Measurements from ENCODE around the gene APBB1.

The APBB1 gene

GRCh38 chr11:6440906-6441358 is 22.0 kb upstream of the APBB1 start, which contains the start of gene HPX:
Gene HPX (minus strand): TSS chr11:6440987. CDS start chr11:6440963, 24 bp downstream.
- H3K18ac ChIP-seq (ENCODE audit: low read length) = no peak within 1 kb of the TSS
- H3K36me3 ChIP-seq (ENCODE audit: control insufficient read depth, insufficient read depth, low read length) = no peaks in the 10 kb centered on the region
- H3K23ac ChIP-seq (ENCODE audit: low read length) = no peak within 1 kb of the TSS
- no peak within 1 kb of the TSS for H3K9ac ChIP-seq (ENCODE audit: low read length)
- H3K27ac ChIP-seq (ENCODE audit: low read depth, low read length) = no peak within 1 kb of the TSS
- H4K5ac ChIP-seq (ENCODE audit: low read length) = no peak within 1 kb of the TSS
- H2AK5ac ChIP-seq (ENCODE audit: low read length) = no peak within 1 kb of the TSS
- no peak within 1 kb of the TSS for H3K56ac ChIP-seq (ENCODE audit: low read length)
- H2BK15ac ChIP-seq (replicated peaks; ENCODE audit: low read depth) = no peak within 1 kb of the TSS
- no peak within 1 kb of the TSS for H3K4me2 ChIP-seq (ENCODE audit: low read length)
- no peaks in the 10 kb centered on the region for H3K79me2 ChIP-seq (ENCODE audit: control insufficient read depth, insufficient read depth, low read length)
- H3K4ac ChIP-seq (ENCODE audit: low read depth, low read length) = no peak within 1 kb of the TSS
- H4K8ac ChIP-seq (ENCODE audit: low read depth, low read length) = no peak within 1 kb of the TSS
- no peak within 1 kb of the TSS for H3K4me3 ChIP-seq (ENCODE audit: low read length)
- no peak within 1 kb of the TSS for H2BK5ac ChIP-seq (ENCODE audit: low read length)
- H3K4me1 ChIP-seq (ENCODE audit: control insufficient read depth, low read depth, low read length) = peaks cover 5% of the 10 kb centered on the region
- no peaks in the 10 kb centered on the region for H3K79me1 ChIP-seq (ENCODE audit: low read length)
- no peak within 1 kb of the TSS for H2BK120ac ChIP-seq (ENCODE audit: low read depth, low read length)
- no peak for DNase-seq
- H3K27me3 ChIP-seq (ENCODE audit: insufficient read depth, low read length, poor library complexity) = no peaks in the 10 kb centered on the region
- WGBS (ENCODE audit: extremely low coverage, insufficient coverage, low lambda C conversion rate) = no CpG with 5 or more reads among the region's 3 CpGs

GRCh38 chr11:6438979-6439571 is 20.2 kb upstream of the APBB1 start:
- H3K9ac ChIP-seq (ENCODE audit: low read length) = no peak overlapping the region
- no peaks in the 10 kb centered on the region for H3K27me3 ChIP-seq (ENCODE audit: insufficient read depth, low read length, poor library complexity)
- no peak overlapping the region for H3K23ac ChIP-seq (ENCODE audit: low read length)
- peaks cover 5% of the 10 kb centered on the region for H3K4me1 ChIP-seq (ENCODE audit: control insufficient read depth, low read depth, low read length)
- no peaks in the 10 kb centered on the region for H3K36me3 ChIP-seq (ENCODE audit: control insufficient read depth, insufficient read depth, low read length)
- DNase-seq = peak; percentile 83
- H2BK120ac ChIP-seq (ENCODE audit: low read depth, low read length) = no peak overlapping the region
- H4K5ac ChIP-seq (ENCODE audit: low read length) = no peak overlapping the region
- H3K4me3 ChIP-seq (ENCODE audit: low read length) = no peak overlapping the region
- no peaks in the 10 kb centered on the region for H3K79me2 ChIP-seq (ENCODE audit: control insufficient read depth, insufficient read depth, low read length)
- H3K27ac ChIP-seq (ENCODE audit: low read depth, low read length) = no peak overlapping the region
- no peak overlapping the region for H3K4ac ChIP-seq (ENCODE audit: low read depth, low read length)
- H2AK5ac ChIP-seq (ENCODE audit: low read length) = no peak overlapping the region
- no peak overlapping the region for H3K56ac ChIP-seq (ENCODE audit: low read length)
- WGBS (ENCODE audit: extremely low coverage, insufficient coverage, low lambda C conversion rate) = no CpG with 5 or more reads among the region's 1 CpG
- no peak overlapping the region for H2BK15ac ChIP-seq (replicated peaks; ENCODE audit: low read depth)
- no peak overlapping the region for H3K18ac ChIP-seq (ENCODE audit: low read length)
- H4K8ac ChIP-seq (ENCODE audit: low read depth, low read length) = no peak overlapping the region
- H2BK5ac ChIP-seq (ENCODE audit: low read length) = no peak overlapping the region
- H3K4me2 ChIP-seq (ENCODE audit: low read length) = no peak overlapping the region
- no peaks in the 10 kb centered on the region for H3K79me1 ChIP-seq (ENCODE audit: low read length)

- Histone ChIP-seq H3K4me3 (ENCODE audit: low read length) (no peak overlapping the region), H3K4ac (ENCODE audit: low read depth, low read length) (no peak overlapping the region), H2BK120ac (ENCODE audit: low read depth, low read length) (no peak overlapping the region), H3K36me3 (ENCODE audit: control insufficient read depth, insufficient read depth, low read length) (no peaks in the 10 kb centered on the region), H3K56ac (ENCODE audit: low read length) (no peak overlapping the region), H3K79me2 (ENCODE audit: control insufficient read depth, insufficient read depth, low read length) (no peaks in the 10 kb centered on the region), H3K27ac (ENCODE audit: low read depth, low read length) (no peak overlapping the region), H4K5ac (ENCODE audit: low read length) (no peak overlapping the region), H3K9ac (ENCODE audit: low read length) (no peak overlapping the region), H3K18ac (ENCODE audit: low read length) (no peak overlapping the region), H3K4me1 (ENCODE audit: control insufficient read depth, low read depth, low read length) (peaks cover 5% of the 10 kb centered on the region), H2BK15ac (replicated peaks; ENCODE audit: low read depth) (no peak overlapping the region), H3K4me2 (ENCODE audit: low read length) (no peak overlapping the region), H3K27me3 (ENCODE audit: insufficient read depth, low read length, poor library complexity) (no peaks in the 10 kb centered on the region), H2AK5ac (ENCODE audit: low read length) (no peak overlapping the region), H3K23ac (ENCODE audit: low read length) (no peak overlapping the region), H2BK5ac (ENCODE audit: low read length) (no peak overlapping the region), H3K79me1 (ENCODE audit: low read length) (no peaks in the 10 kb centered on the region), H4K8ac (ENCODE audit: low read depth, low read length) (no peak overlapping the region)
- no CpG with 5 or more reads among the region's 3 CpGs for WGBS (ENCODE audit: extremely low coverage, insufficient coverage, low lambda C conversion rate)
- no peak for DNase-seq
Measured at GRCh38 chr11:6437993-6438392, 19.1 kb upstream of the APBB1 start.

GRCh38 chr11:6437423-6437822 is 18.5 kb upstream of the APBB1 start:
- Histone ChIP-seq H3K4ac (ENCODE audit: low read depth, low read length) (no peak overlapping the region), H3K18ac (ENCODE audit: low read length) (no peak overlapping the region), H2BK5ac (ENCODE audit: low read length) (no peak overlapping the region), H3K79me1 (ENCODE audit: low read length) (no peaks in the 10 kb centered on the region), H4K5ac (ENCODE audit: low read length) (no peak overlapping the region), H2BK120ac (ENCODE audit: low read depth, low read length) (no peak overlapping the region), H3K27me3 (ENCODE audit: insufficient read depth, low read length, poor library complexity) (no peaks in the 10 kb centered on the region), H2AK5ac (ENCODE audit: low read length) (no peak overlapping the region), H3K4me2 (ENCODE audit: low read length) (no peak overlapping the region), H3K4me1 (ENCODE audit: control insufficient read depth, low read depth, low read length) (peaks cover 5% of the 10 kb centered on the region), H3K36me3 (ENCODE audit: control insufficient read depth, insufficient read depth, low read length) (no peaks in the 10 kb centered on the region), H3K23ac (ENCODE audit: low read length) (no peak overlapping the region), H3K9ac (ENCODE audit: low read length) (no peak overlapping the region), H3K56ac (ENCODE audit: low read length) (no peak overlapping the region), H2BK15ac (replicated peaks; ENCODE audit: low read depth) (no peak overlapping the region), H3K27ac (ENCODE audit: low read depth, low read length) (no peak overlapping the region), H3K79me2 (ENCODE audit: control insufficient read depth, insufficient read depth, low read length) (no peaks in the 10 kb centered on the region), H4K8ac (ENCODE audit: low read depth, low read length) (no peak overlapping the region), H3K4me3 (ENCODE audit: low read length) (no peak overlapping the region)
- no peak for DNase-seq
- no CpG with 5 or more reads among the region's 12 CpGs for WGBS (ENCODE audit: extremely low coverage, insufficient coverage, low lambda C conversion rate)

- H2AK5ac ChIP-seq (ENCODE audit: low read length) = no peak overlapping the region
- no peak overlapping the region for H3K27ac ChIP-seq (ENCODE audit: low read depth, low read length)
- H2BK120ac ChIP-seq (ENCODE audit: low read depth, low read length) = no peak overlapping the region
- H3K18ac ChIP-seq (ENCODE audit: low read length) = no peak overlapping the region
- H3K27me3 ChIP-seq (ENCODE audit: insufficient read depth, low read length, poor library complexity) = no peaks in the 10 kb centered on the region
- no peak overlapping the region for H3K9ac ChIP-seq (ENCODE audit: low read length)
- H3K56ac ChIP-seq (ENCODE audit: low read length) = no peak overlapping the region
- H3K4ac ChIP-seq (ENCODE audit: low read depth, low read length) = no peak overlapping the region
- no peak overlapping the region for H4K5ac ChIP-seq (ENCODE audit: low read length)
- no peak overlapping the region for H4K8ac ChIP-seq (ENCODE audit: low read depth, low read length)
- H3K4me3 ChIP-seq (ENCODE audit: low read length) = no peak overlapping the region
- H2BK15ac ChIP-seq (replicated peaks; ENCODE audit: low read depth) = no peak overlapping the region
- no peak overlapping the region for H3K4me2 ChIP-seq (ENCODE audit: low read length)
- no peak overlapping the region for H2BK5ac ChIP-seq (ENCODE audit: low read length)
- DNase-seq = no peak
- no peak overlapping the region for H3K23ac ChIP-seq (ENCODE audit: low read length)
- WGBS (ENCODE audit: extremely low coverage, insufficient coverage, low lambda C conversion rate) = no CpG with 5 or more reads among the region's 5 CpGs
- no peaks in the 10 kb centered on the region for H3K79me2 ChIP-seq (ENCODE audit: control insufficient read depth, insufficient read depth, low read length)
- H3K36me3 ChIP-seq (ENCODE audit: control insufficient read depth, insufficient read depth, low read length) = no peaks in the 10 kb centered on the region
- H3K79me1 ChIP-seq (ENCODE audit: low read length) = no peaks in the 10 kb centered on the region
- no peaks in the 10 kb centered on the region for H3K4me1 ChIP-seq (ENCODE audit: control insufficient read depth, low read depth, low read length)
Measured at GRCh38 chr11:6433998-6434660, 15.2 kb upstream of the APBB1 start.

Measured in mesendoderm (in vitro differentiated cells).